Loucy (cell line): ENCODE results near the gene FRMD4A.

ENCODE experiments used
- H2AFZ ChIP-seq: fragments of 200-600 bp; sonication (generic); 2 replicates; pipeline ENCODE4 v1.6.0; 2016; ENCODE audit warnings: antibody characterized with exemption, mild to moderate bottlenecking, low read length, moderate library complexity
- H3F3A ChIP-seq: fragments of 200-600 bp; 2 replicates; pipeline ENCODE4 v1.6.0; 2016; ENCODE audit warnings: antibody characterized with exemption, low read depth, mild to moderate bottlenecking
- H3K27me3 ChIP-seq: fragments of 200-600 bp; sonication (generic); 2 replicates; pipeline ENCODE4 v1.6.1; 2014; ENCODE audit warnings: low read length, mild to moderate bottlenecking; ENCODE audit not compliant: insufficient read depth, poor library complexity, severe bottlenecking
- H3K36me3 ChIP-seq: fragments of 200-600 bp; sonication (generic); 2 replicates; pipeline ENCODE4 v1.6.1; 2016; ENCODE audit warnings: low read length; ENCODE audit not compliant: insufficient read depth
- H3K4me1 ChIP-seq: fragments of 200-600 bp; sonication (generic); 2 replicates; pipeline ENCODE4 v1.5.1; 2014; ENCODE audit warnings: low read length, mild to moderate bottlenecking; ENCODE audit not compliant: insufficient read depth, poor library complexity, severe bottlenecking
- H3K4me2 ChIP-seq: fragments of 200-600 bp; sonication (generic); 2 replicates; pipeline ENCODE4 v1.6.0; 2014; ENCODE audit warnings: antibody characterized with exemption, low read length, low read depth, mild to moderate bottlenecking; ENCODE audit not compliant: poor library complexity, severe bottlenecking
- H3K4me3 ChIP-seq: fragments of 200-600 bp; sonication (generic); 2 replicates; pipeline ENCODE4 v1.5.1; 2014; ENCODE audit warnings: low read length, mild to moderate bottlenecking, mixed read lengths; ENCODE audit not compliant: poor library complexity, severe bottlenecking
- H3K79me2 ChIP-seq: fragments of 200-600 bp; sonication (generic); 2 replicates; pipeline ENCODE4 v1.6.1; 2014; ENCODE audit warnings: low read length; ENCODE audit not compliant: insufficient read depth
- H3K9ac ChIP-seq: fragments of 200-600 bp; sonication (generic); 2 replicates; pipeline ENCODE4 v1.6.0; 2014; ENCODE audit warnings: mild to moderate bottlenecking, low read depth, low read length, moderate library complexity; ENCODE audit not compliant: poor library complexity, severe bottlenecking
- H3K9me2 ChIP-seq: fragments of 200-600 bp; sonication (generic); replicated peaks from 2 replicates; pipeline ENCODE4 v1.6.1; 2016; ENCODE audit warnings: low read depth, low read length, mixed read lengths
- H3K9me3 ChIP-seq: fragments of 200-600 bp; sonication (generic); 2 replicates; pipeline ENCODE4 v1.6.1; 2014; ENCODE audit warnings: mild to moderate bottlenecking, antibody characterized with exemption, low read length, low read depth; ENCODE audit not compliant: insufficient read depth
- H4K20me1 ChIP-seq: fragments of 200-600 bp; sonication (generic); 2 replicates; pipeline ENCODE4 v1.6.0; 2014; ENCODE audit warnings: antibody characterized with exemption, low read length, mild to moderate bottlenecking; ENCODE audit not compliant: insufficient read depth, poor library complexity, severe bottlenecking
- CTCF ChIP-seq: fragments of 200-600 bp; sonication (generic); conservative IDR thresholded peaks from 2 replicates; pipeline ENCODE4 v1.5.1; 2014; ENCODE audit warnings: mild to moderate bottlenecking, antibody characterized with exemption, low read length
- EZH2phosphoT487 ChIP-seq: fragments of 200-600 bp; IDR thresholded peaks from 2 replicates; pipeline ENCODE4 v1.6.1; 2018; ENCODE audit warnings: antibody characterized with exemption, mild to moderate bottlenecking, moderate library complexity, borderline replicate concordance

The FRMD4A gene

DNA sequence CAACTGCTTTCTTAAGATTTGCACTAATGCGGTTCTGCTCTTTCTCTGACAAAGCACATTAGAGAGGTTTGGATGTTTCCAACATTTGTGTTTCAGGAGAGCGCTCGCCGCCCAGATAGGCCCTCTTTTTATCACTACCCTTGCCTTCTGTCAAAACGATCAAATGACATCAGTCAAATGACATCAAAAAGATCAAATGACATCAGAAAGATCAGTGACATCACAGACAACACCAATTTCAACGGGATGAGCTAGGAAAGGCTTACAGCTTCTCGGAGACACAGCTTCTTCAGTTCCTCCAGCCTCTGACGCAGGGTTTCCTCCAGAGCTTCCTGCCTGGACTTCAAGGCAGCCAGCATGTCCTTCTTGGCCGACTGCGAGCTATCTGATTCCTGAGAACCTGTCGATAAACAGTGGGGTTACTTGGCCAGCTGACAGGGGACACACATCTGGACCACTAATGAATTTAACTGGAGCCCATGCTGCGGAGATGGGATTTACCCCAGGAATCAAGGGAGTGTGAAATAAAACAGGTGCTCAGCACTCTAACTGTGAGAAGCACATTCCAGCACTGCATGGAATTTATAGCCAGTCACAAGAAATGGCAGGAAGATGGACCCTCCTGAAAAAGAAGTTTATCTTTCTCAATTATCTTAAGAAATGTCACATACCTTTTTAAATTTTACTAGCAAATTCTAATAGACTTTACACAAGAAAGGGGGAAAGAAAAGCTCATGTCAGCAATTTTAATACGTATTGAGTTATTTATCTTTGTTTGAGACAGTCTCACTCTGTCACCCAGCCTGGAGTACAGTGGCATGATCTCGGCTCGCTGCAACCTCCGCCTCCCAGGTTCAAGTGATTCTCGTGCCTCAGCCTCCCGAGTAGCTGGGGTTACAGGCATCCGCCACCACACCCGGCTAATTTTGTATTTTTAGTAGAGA, 655.8 kb downstream of the FRMD4A start:
- Histone ChIP-seq H3K9ac (no peak overlapping the region), H3K79me2 (no peaks in the 10 kb centered on the region), H3K4me1 (no peaks in the 10 kb centered on the region), H3K4me3 (no peak overlapping the region), H3F3A (no peaks in the 10 kb centered on the region), H4K20me1 (no peaks in the 10 kb centered on the region), H2AFZ (no peak overlapping the region), H3K4me2 (no peak overlapping the region), H3K27me3 (no peaks in the 10 kb centered on the region), H3K36me3 (no peaks in the 10 kb centered on the region), H3K9me2 (no peaks in the 10 kb centered on the region), H3K9me3 (no peaks in the 10 kb centered on the region)
- TF ChIP-seq EZH2phosphoT487 (no peak), CTCF (no peak)

DNA sequence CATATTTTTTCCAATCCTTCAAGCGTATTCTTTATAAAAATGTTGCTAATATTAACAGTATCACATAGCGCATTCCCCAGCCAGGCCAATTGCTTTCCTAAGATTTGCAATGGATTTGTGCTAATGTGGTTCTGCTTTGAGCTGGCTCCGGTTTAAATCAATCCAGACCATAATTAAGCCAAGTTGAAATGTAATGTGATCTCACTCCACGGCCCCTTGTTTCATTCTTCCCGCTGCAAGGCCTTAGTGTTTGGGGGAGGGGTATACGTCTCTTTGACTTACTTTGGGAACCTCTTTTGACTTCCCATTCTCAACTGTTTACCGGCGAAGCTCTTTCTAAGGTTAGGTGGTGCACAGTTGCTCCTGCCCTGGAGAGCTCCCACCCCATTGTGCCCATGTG, 657.6 kb downstream of the FRMD4A start:
- Histone ChIP-seq H3K9me3 (no peaks in the 10 kb centered on the region), H3K4me1 (no peaks in the 10 kb centered on the region), H2AFZ (no peak overlapping the region), H3K27me3 (no peaks in the 10 kb centered on the region), H4K20me1 (no peaks in the 10 kb centered on the region), H3K9ac (no peak overlapping the region), H3K4me3 (no peak overlapping the region), H3K9me2 (no peaks in the 10 kb centered on the region), H3K36me3 (no peaks in the 10 kb centered on the region), H3K4me2 (no peak overlapping the region), H3K79me2 (no peaks in the 10 kb centered on the region), H3F3A (no peaks in the 10 kb centered on the region)
- TF ChIP-seq CTCF = no peak
- no peak for TF ChIP-seq EZH2phosphoT487

- Histone ChIP-seq H3K79me2 (no peaks in the 10 kb centered on the region), H3K27me3 (no peaks in the 10 kb centered on the region), H3K9ac (no peak overlapping the region), H3K4me2 (no peak overlapping the region), H3K4me1 (no peaks in the 10 kb centered on the region), H3K9me2 (no peaks in the 10 kb centered on the region), H3F3A (no peaks in the 10 kb centered on the region), H2AFZ (no peak overlapping the region), H3K9me3 (no peaks in the 10 kb centered on the region), H3K36me3 (no peaks in the 10 kb centered on the region), H4K20me1 (no peaks in the 10 kb centered on the region), H3K4me3 (no peak overlapping the region)
- TF ChIP-seq EZH2phosphoT487 (no peak), CTCF (no peak)
Measured at GRCh38 chr10:13672548-13672947, 658.2 kb downstream of the FRMD4A start.
